GF-D8 (cell line): ENCODE results near the gene NFYB.
"Not testable (repeated sequence)": the region's sequence is repeated elsewhere in the genome, so short reads cannot be mapped to it uniquely, and the experiment has no call there.

Experiments used
- DNase-seq: peaks from one replicate; lab custom pipeline; 2025; lab: John Stamatoyannopoulos, UW

Gene NFYB

DNA sequence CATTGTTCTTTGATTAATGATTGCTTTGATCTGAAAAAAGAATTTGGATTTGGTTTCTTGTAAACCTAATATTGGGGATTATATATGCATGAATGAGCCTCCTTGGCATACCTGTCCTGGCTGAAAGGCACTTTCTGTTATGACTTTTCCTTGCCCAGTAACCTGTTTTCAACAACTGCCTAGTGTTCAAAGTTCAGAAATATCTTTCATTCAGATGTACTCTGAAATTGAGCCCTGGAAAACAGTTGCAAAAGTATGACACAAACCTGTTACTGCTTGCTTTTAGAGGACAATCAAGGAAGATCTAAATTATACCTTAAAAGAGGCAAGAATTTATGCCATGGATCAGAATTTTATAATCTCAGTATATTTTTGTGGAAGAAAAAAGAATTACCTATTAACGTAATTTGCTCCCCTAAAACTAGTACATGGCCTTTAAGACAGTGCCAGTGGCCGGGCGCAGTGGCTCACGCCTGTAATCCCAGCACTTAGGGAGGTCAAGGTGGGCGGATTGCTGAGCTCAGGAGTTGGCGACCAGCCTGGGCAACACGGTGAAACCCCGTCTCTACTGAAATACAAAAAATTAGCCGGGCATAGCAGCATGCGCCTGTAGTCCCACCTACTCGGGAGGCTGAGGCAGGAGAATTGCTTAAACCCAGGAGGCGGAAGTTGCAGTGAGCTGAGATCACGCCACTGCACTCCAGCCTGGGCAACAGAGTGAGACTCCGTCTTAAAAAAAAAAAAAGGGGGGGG, 23.0 kb downstream of the NFYB start:
- not testable (repeated sequence) for DNase-seq

DNA sequence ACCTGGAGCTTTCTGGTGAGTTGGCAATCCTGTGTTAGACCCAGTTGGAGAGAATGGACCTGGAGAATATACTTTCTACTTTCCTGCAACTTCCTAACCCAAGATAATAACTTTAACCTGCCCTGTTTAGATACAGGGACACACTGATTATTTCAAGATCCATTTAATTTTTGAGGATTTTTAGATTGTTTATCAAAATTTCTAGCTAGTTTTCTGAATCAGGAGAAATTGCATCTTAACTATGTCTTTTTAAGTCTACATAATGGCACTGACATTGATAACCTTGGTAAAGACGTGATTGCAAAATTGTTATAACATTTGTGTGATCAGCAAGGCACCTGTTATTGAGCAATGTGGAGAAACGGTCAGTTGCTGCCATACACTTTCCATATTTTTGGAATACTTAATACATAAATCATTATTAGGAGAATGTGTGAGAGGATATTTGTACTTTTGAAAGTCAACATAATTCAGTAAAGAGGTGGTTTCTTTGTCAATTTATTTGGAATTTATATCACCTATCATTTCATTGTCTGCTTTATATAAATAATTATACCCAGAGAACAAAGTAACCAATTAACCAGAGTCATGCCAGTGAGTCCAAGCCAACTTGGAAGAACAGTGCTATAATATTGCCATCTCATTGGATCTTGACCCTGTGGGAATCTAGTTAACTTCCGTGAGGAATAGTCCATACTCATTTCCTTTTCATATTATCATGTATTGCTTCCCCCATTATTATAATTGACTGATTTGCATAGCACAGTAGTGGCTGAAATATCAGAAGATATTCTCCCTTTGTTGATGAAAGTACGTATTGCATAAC, 28.4 kb downstream of the NFYB start:
- DNase-seq = no peak

DNA sequence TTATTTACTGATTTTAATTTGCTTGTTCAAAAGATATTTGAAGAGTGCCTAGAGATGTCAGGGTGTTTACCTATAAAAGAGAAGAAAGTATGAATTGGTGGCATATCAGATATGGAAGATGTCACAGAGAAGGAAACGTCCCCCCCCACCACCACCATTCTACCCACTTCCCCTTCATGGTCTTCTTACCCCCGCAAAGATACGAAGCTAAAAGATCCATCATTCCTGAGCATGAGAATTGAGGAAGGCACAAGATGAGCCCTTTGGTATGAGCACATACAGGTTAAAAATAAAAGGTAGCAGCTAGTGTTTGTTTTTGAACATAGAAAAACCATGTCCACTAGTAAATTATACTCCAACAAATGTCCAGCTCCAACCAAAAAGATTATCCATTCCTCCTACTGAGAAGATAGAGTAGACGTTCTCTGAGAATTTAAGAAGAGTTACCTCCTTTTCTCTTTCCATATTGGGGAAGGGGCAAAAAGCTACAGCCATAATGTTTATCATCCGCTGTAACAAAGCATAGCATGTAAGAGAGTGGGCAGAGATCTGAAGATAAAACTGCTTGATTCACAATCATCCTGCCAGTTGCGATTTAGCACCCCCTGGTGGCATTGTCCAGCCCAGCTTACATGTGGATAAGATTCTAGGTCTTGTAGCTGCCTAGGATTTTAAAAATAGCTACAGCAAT, 29.1 kb downstream of the NFYB start:
- DNase-seq = peak; percentile 49

DNA sequence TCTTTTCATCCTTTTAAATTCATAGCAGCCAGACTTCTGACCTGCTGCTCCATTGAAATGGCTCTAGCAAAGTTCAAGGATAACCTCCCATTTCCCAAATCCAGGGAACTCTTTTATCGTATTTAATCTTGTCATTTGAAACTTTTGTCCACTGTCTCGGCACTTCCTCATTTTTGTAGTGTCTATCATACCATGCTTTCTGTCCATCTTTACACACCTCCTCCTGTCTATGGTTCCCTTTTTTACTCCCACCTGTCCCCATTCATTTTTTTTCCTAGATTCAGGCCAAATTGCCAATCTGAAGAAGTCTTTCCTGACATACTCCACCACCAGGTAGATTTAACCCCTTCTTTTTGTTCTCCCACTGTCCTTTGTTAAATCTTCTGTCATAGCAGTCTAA, 31.0 kb downstream of the NFYB start:
- DNase-seq = no peak

DNA sequence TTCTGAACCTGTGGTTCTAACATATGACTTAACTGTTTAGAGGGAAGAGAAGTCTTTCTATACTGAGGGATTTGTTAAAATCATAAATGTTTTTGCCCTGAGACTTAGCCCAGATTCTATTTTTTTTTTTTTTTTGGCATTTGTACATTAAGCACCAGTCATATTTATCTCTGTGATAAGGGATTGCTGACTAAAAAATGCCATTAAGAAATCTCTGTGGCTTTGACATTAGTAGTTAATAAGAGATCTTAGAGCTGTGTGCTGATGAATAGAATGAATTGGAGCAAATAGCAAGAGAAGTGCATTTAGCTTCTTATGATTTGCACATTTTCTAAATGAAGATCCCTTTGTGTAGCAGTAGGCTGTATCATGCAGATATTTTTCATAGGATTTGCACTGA, 32.5 kb downstream of the NFYB start:
- no peak for DNase-seq

DNA sequence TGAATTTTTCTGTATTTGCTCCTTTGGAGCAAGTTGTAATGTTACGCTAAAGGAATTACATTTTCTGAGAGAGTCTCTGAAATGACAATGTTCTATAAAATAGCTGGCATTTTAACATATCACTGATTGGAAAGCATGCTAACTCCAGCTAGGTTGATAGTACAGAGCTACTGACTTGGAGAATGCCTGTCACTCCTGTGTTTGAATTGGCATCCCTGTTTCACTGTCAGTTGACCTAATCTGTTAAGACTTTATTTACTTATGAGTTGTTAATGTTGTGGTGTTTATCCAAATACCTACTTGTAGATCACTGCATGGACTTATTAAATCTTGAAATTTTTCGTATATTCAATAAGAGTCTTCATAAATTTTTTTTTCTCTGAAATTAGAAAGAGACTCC, 40.1 kb downstream of the NFYB start:
- DNase-seq = no peak

DNA sequence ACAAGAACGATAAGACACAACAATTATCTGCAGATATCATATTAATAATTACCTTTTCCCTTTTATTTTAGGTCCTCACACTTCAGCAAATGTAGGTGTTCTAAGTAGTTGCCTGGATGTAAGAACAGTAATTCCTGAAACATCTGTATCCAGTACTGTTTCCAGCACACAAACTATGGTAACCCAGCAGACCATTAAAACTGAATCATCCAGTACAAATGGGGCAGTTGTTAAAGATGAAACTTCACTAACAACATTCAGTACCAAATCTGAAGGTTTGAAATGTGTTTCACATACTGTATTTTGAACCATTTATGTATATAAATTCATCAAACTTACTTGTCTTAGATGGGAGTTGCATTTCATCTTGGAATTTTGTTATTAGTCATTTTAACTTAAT, 42.7 kb downstream of the NFYB start:
- DNase-seq = no peak

DNA sequence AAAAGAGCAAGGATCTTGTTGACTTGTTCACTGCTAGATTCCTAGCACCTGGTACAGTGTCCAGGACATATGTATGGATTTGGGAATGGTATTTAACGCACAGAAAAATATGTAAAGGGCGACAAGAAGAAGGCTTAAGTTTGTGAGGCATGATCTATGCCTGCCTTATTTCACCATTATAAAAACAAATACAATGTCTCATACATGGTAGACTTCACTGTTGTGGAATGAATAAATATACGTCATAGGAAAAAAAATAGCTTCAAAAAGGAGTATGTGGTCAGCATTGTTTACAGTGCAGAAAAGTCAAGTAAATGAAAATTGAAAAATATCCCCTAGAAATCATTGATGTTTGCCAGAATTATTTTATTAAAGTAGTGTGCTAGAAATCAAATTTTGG, 43.7 kb downstream of the NFYB start:
- no peak for DNase-seq

DNA sequence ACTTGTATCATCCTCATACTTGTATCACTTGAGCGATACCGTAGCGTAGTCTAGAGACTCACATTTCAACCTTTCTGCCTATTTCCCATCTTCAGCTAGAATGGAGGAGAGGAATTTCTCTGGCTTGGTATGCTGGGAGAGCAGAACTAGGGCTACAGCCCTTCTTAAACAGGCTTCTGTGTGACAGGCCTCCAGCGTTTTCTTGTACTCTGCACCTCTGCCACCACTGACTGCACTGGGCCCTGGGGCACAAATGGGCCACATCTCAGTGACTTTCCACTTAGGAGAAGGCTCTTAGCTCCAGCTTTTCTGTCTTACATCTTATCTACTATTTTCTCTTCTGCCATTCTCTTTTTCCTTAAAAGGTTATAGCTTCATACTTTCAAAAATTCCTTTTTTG, 46.9 kb downstream of the NFYB start:
- DNase-seq = no peak

DNA sequence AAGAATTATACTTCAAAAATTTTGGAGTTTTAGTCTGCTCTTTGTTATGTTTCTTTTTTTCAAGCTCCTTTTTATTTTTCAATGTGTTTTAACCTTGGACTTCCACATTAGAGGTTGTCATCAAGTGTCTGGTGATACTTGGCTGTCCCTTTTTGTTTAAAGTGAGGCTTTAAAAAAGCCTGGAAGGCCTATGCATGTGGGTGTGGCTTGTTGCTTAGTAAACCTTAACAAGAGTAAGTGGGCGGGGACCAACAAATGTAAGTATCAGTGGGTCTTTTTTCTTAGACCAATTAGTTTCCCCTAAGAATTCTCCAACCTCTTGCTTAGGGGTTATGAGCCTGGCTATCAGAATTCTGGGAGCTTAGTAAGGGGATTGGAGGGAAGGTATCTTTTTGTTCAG, 47.3 kb downstream of the NFYB start:
- DNase-seq = no peak

DNA sequence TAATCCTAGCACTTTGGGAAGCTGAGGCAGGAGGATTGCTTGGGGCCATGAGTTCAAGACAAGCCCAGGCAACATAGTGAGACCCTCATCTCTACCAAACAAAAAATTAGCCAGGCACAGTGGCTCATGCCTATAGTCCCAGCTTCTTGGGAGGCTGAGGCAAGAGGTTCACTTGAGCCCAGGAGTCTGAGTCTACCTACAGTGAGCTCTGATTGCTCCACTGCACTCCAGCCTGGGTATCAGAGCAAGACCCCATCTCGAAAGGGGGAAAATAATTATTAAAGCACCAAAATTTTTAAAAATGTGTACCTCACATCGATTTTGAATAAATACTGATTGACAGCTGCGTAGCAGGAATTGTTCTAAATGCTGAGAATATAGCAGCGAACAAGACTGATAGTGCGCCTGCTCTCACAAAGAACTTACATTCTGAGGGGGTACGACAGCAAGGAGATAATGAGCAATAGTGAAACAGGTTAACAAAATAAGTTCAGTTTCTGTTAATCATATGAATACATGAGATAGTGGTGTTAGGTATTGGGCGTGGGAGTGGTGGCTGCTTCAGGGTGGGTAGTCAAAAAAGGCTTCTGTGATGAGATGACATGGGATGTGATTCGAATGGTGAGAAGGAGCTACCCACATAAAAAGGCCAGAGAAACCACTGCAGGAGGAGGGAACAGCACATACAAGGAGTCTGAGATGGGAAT, 54.1 kb downstream of the NFYB start:
- DNase-seq = no peak

DNA sequence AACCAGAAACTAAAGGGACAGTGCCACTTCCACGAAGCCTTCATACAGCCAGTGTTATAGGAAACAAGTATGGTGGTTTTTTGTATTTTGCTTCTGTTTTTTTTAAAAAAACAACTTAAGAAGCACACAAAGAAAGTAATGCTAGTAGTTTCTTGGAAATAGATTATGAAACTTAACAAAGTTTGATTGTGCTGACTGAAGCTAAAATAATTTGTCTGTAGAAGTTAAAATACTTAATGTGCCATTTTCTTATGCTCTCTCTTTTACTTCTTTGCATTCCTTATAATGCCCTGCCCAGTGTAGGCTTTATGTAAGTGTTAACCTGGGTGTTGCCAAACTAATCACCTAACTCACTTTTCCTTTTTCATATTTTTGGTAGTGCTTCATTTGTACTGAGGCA, 57.2 kb downstream of the NFYB start:
- DNase-seq = no peak

DNA sequence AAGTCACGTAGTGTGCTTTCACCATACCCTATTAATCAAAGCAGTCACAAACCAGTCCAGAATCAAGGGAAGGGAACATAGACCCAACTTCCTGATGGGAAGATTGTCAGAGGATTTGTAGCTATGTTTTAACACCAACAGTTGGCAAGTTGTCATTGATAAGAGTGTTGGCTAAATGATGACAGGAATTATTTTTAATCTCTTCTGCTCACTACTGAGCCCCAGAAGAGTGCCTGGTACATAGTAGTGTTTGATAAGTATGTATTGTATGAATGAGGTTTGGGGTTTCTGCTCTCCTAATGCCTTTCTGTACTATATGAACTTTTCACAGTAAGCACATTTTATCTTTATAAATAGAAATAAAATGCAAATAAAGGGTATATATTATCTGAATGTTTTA, 59.0 kb downstream of the NFYB start:
- DNase-seq = no peak

DNA sequence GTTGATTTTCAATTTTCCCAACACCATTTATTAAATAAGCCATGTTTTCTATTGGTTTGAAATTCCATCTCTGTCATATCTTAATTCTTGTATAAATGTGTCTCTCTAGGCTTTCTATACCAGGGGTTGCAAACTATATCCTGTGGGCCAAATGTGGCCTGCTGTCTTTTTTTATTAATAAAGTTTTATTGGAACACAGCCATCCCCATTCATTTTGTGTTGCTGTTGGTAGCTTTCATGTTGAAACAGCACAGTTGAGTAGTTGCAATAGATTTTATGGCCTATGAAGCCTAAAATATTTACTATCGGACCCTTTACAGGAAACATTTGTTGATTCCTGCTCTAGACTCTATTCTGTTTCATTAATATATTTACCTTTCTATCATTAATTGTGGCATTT, 64.3 kb downstream of the NFYB start:
- no peak for DNase-seq

DNA sequence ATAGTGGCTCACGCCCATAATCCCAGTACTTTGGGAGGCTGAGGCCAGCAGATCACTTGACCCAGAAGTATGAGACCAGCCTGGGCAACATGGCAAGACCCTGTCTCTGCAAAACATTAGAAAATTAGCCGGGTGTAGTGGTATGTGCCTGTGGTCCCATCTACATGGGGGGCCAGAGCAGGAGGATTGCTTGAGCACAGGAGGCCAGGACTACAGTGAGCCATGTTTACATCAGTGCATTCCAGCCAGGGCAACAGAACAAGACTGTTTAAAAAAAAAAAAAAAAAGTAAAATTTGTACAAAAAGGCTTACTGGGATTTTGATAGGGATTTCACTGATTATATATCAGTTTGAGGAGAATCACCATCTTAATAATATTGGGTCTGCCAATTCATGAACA, 65.9 kb downstream of the NFYB start:
- DNase-seq = no peak
